Lower leg skin (tissue), 4 donors: Measurements from ENCODE around the gene GALNS. TPM values are rescaled to one million over a fixed set of nuclear protein-coding genes. Genes with fewer than 3 reads are reported as not detected.
"Not testable (repeated sequence)": the region's sequence is repeated elsewhere in the genome, so short reads cannot be mapped to it uniquely, and the experiment has no call there.

Source experiments
- DNase-seq, 2 donors: peaks; one replicate each; pipeline ENCODE4 v3.0.0-alpha.2; 2019; ENCODE audit warnings: low spot score in 2 of 2
- H3K4me3 ChIP-seq: fragments of 200-600 bp; sonication (generic); 2 replicates; pipeline ENCODE4 v1.5.1; 2017; ENCODE audit warnings: mild to moderate bottlenecking, low read depth; ENCODE audit not compliant: poor library complexity, severe bottlenecking
- CTCF ChIP-seq, 3 donors: fragments of 450-650 bp; IDR thresholded peaks; one replicate each; pipeline ENCODE4 v1.5.1; 2016; ENCODE audit warnings: antibody characterized with exemption in 3 of 3, mild to moderate bottlenecking in 3 of 3, moderate library complexity in 2 of 3
- POLR2A ChIP-seq, 2 donors: fragments of 450-650 bp; IDR thresholded peaks; one replicate each; pipeline ENCODE4 v1.6.1; 2016 to 2017; ENCODE audit warnings: antibody characterized with exemption in 2 of 2, mild to moderate bottlenecking in 1 of 2, moderate library complexity in 1 of 2
- WGBS, 2 donors: methylation state at CpG; one replicate each; pipeline ENCODE4 v1.1.5; 2018; 5-methylcytosine and 5-hydroxymethylcytosine counted together
- intact Hi-C: fragments of 100-400 bp; cut with DNase I; formaldehyde crosslinking; loops from one replicate; pipeline ENCODE4 v1.15.0; 2023; ENCODE audit warnings: low total_unique reads
- total RNA-seq, 4 donors: library from RNA; depleted of rRNA; stranded (reverse); fragments of >200 nt; gene quantifications; one replicate each; pipeline ENCODE4 v1.1.0, GENCODE V29; 2016

Gene GALNS
- total RNA-seq, 4 donors from 2014 or later, result 17.3 to 45.6 (median 37.3) TPM

- intact Hi-C loops, result no loop called here
Observed at GRCh38 chr16:88777471-88778270, 79.1 kb downstream of the GALNS start.

GRCh38 chr16:88775825-88776224 is 80.9 kb downstream of the GALNS start:
- TF ChIP-seq POLR2A (IDR thresholded peaks at IDR 0.05) (no peak), CTCF (IDR thresholded peaks at IDR 0.05) (no peak)
- H3K4me3 ChIP-seq, result no peak overlapping the region
- WGBS, 2 donors, result 91 to 92% methylated on average over 18 of the region's 18 CpGs
- intact Hi-C loops, result no loop called here
- DNase-seq, result no peak

More at GRCh38 chr16:88777471-88778270, 79.1 kb downstream of the GALNS start:
- TF ChIP-seq POLR2A (IDR thresholded peaks at IDR 0.05) (no peak), CTCF (IDR thresholded peaks at IDR 0.05) (no peak)
- no peak for DNase-seq
- WGBS, 2 donors, result 88 to 89% methylated on average over 34 of the region's 34 CpGs
- no peak overlapping the region for H3K4me3 ChIP-seq

GRCh38 chr16:88774544-88775393 is 82.0 kb downstream of the GALNS start:
- DNase-seq, result no peak
- H3K4me3 ChIP-seq, result no peak overlapping the region
- TF ChIP-seq POLR2A (IDR thresholded peaks at IDR 0.05) (no peak), CTCF (IDR thresholded peaks at IDR 0.05) (no peak)
- intact Hi-C loops, result no loop called here
- WGBS, 2 donors, result 95 to 96% methylated on average over 32 of the region's 32 CpGs

GRCh38 chr16:88773812-88774291 is 82.9 kb downstream of the GALNS start:
- intact Hi-C loops, result no loop called here
- no peak for TF ChIP-seq POLR2A (IDR thresholded peaks at IDR 0.05)
- no peak for TF ChIP-seq CTCF (IDR thresholded peaks at IDR 0.05)
- no peak overlapping the region for H3K4me3 ChIP-seq
- 56 to 70% methylated on average over 11 to 12 of the region's 12 CpGs for WGBS, 2 donors
- no peak for DNase-seq

GRCh38 chr16:88772871-88773811 is 83.6 kb downstream of the GALNS start:
- intact Hi-C loops, result no loop called here
- 52 to 65% methylated on average over 27 of the region's 29 CpGs for WGBS, 2 donors
- no peak for TF ChIP-seq CTCF (IDR thresholded peaks at IDR 0.05)
- TF ChIP-seq POLR2A (IDR thresholded peaks at IDR 0.05), result no peak
- H3K4me3 ChIP-seq, result no peak overlapping the region
- DNase-seq, result peak in 1 of 2 donors; percentile 65

- H3K4me3 ChIP-seq, intact Hi-C loops, DNase-seq: not testable (repeated sequence)
- WGBS, 2 donors, result 94 to 97% methylated on average over 7 to 13 of the region's 23 CpGs
Observed at GRCh38 chr16:88771781-88772180, 85.0 kb downstream of the GALNS start.
